Activated CD8-positive, alpha-beta memory T cell treated with anti-CD3 and anti-CD28 coated beads, Interleukin-2, amount 10 ng/mL, durations not matched to agents 7 days and 5 days (primary cell): ENCODE results near the gene SNRK. TPM values are rescaled to one million over a fixed set of nuclear protein-coding genes. Genes with fewer than 3 reads are reported as not detected.
A peak's percentile ranks its signal among the peaks of the same experiment; 100 is the strongest.

Experiments
- ATAC-seq: fragments of 150-1000 bp; cut with Tn5 transposase; one replicate; pipeline ENCODE4 v1.10.0; 2021; ENCODE audit warnings: moderate library complexity
- CTCF ChIA-PET: fragments of 350-600 bp; sonication (Branson Sonifier 250); formaldehyde crosslinking; loops from one replicate; lab custom pipeline; 2021; ENCODE audit warnings: antibody characterized with exemption; lab: Charles Lee
- DNase-seq: peaks from one replicate; pipeline ENCODE4 v3.0.0-alpha.2; 2020
- H3K27ac Mint-ChIP-seq: one replicate; pipeline ENCODE4 v1.8.0; 2021; ENCODE audit warnings: mild to moderate bottlenecking, mixed read lengths
- H3K27me3 Mint-ChIP-seq: one replicate; pipeline ENCODE4 v1.8.0; 2021; ENCODE audit warnings: mixed read lengths
- H3K36me3 Mint-ChIP-seq: one replicate; pipeline ENCODE4 v1.8.0; 2021; ENCODE audit warnings: mild to moderate bottlenecking, mixed read lengths
- H3K4me1 Mint-ChIP-seq: one replicate; pipeline ENCODE4 v1.8.0; 2021; ENCODE audit warnings: mixed read lengths
- H3K4me3 Mint-ChIP-seq: one replicate; pipeline ENCODE4 v1.8.0; 2021; ENCODE audit warnings: mild to moderate bottlenecking, moderate library complexity, mixed read lengths
- H3K9me3 Mint-ChIP-seq: one replicate; pipeline ENCODE4 v1.8.0; 2022; ENCODE audit warnings: low read depth, mixed read lengths
- total RNA-seq, 2 experiments: library from RNA; stranded (reverse); gene quantifications; one replicate each; pipeline ENCODE4 v1.2.3, GENCODE V29; 2021

The SNRK gene
- total RNA-seq, 2 experiments from 2014 or later, result 47.7 to 57.2 TPM

DNA sequence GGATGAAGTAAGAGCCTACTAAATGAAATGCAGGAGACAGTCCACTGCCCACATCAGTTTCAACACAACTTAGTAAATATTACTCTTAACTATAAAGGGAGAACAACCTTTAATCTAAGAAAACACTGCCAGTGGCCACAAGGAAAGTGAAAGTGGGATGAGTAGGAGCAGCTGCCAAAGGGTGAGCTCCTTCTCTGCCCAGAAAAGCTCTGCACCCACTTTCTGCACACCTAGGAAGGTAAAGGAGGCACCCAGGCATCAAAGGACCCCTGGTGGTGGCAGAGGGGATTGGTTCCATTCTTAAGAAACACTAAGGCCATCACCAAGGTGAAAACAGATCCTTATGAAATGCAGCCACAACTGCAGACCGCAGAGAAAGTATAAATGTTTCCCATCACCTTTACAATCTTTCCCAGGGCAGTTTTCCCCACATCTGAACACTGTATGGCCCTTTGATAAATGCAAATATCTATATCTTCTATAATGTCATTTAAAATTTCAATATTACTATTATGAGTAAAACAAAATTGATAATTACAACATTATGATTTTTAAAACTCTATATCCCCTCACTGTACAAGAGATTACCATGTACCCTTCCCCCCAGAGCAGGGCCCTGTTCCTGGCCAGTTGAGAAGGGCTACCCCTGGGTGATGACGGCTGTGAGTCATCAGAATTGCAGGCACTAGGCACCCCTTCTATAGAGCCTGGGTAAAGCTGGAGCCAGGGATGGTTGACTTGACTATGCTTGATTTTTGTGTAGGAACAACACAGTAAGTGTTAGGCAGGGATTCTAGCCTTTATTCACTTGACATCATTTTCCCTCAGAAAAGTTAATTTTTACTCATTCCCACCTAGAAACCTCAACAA, 92.0 kb downstream of the SNRK start:
- Mint-ChIP-seq H3K27ac (peak overlapping the region; percentile 18), H3K4me3 (no peak overlapping the region), H3K4me1 (peaks cover 11% of the 10 kb centered on the region), H3K27me3 (no peaks in the 10 kb centered on the region), H3K36me3 (peaks cover 2% of the 10 kb centered on the region), H3K9me3 (peaks cover 3% of the 10 kb centered on the region)
- ATAC-seq (peak; percentile 94), DNase-seq (peak; percentile 80)
- CTCF ChIA-PET, result interaction anchor here (0.6 to 7.6 kb wide), 20 partner anchors 11 to 417 kb away, joined by 3 to 62 read pairs (median 3); partner anchors contain the start of gene ANO10

DNA sequence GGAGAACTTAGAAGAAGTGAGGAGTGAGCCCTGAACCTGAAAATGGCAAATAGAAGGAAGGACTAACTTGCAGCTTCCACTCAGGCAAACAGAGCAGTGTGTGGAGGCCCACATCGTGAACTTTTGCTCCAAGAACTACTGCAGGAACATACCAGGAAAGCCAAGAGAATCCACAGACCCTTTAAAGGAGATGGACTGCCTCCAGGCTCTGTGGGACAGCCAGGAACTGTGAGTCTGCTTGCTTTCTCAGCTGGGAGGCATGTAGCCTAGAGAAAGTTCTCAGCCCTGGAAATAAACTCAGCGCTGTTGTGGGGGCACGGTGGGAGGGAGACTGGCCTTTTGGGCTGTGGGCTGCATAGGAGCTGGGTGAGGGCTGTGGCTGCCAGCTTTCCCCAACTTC, 93.0 kb downstream of the SNRK start:
- H3K4me3 Mint-ChIP-seq, result no peak overlapping the region
- peaks cover 3% of the 10 kb centered on the region for H3K36me3 Mint-ChIP-seq
- no peaks in the 10 kb centered on the region for H3K27me3 Mint-ChIP-seq
- peaks cover 3% of the 10 kb centered on the region for H3K9me3 Mint-ChIP-seq
- peaks cover 11% of the 10 kb centered on the region for H3K4me1 Mint-ChIP-seq
- DNase-seq (no peak), ATAC-seq (no peak)
- H3K27ac Mint-ChIP-seq, result no peak overlapping the region
- CTCF ChIA-PET, result interaction anchor here (1.7 to 7.6 kb wide), 4 partner anchors 10 to 218 kb away, joined by 5 to 62 read pairs (median 14); no protein-coding TSS in a partner anchor

- ATAC-seq, result no peak
- CTCF ChIA-PET, result interaction anchor here (0.6 to 2.4 kb wide), 3 partner anchors 9 to 81 kb away, joined by 3 to 15 read pairs (median 5); no protein-coding TSS in a partner anchor
- peaks cover 6% of the 10 kb centered on the region for H3K36me3 Mint-ChIP-seq
- H3K27ac Mint-ChIP-seq, result no peak overlapping the region
- H3K4me3 Mint-ChIP-seq, result no peak overlapping the region
- peaks cover 30% of the 10 kb centered on the region for H3K4me1 Mint-ChIP-seq
- no peaks in the 10 kb centered on the region for H3K27me3 Mint-ChIP-seq
- no peak for DNase-seq
- H3K9me3 Mint-ChIP-seq, result no peaks in the 10 kb centered on the region
Measured at GRCh38 chr3:43388175-43388574, 101.8 kb downstream of the SNRK start.

- no peaks in the 10 kb centered on the region for H3K9me3 Mint-ChIP-seq
- peaks cover 30% of the 10 kb centered on the region for H3K4me1 Mint-ChIP-seq
- no peaks in the 10 kb centered on the region for H3K27me3 Mint-ChIP-seq
- DNase-seq, result no peak
- peaks cover 7% of the 10 kb centered on the region for H3K36me3 Mint-ChIP-seq
- CTCF ChIA-PET, result interaction anchor here (0.6 to 2.4 kb wide), 11 partner anchors 9 to 427 kb away, joined by 3 to 15 read pairs (median 4); no protein-coding TSS in a partner anchor
- peak overlapping the region; percentile 93 for H3K27ac Mint-ChIP-seq
- no peak overlapping the region for H3K4me3 Mint-ChIP-seq
- no peak for ATAC-seq
Measured at GRCh38 chr3:43388915-43389314, 102.6 kb downstream of the SNRK start.

GRCh38 chr3:43389388-43390254, 103.3 kb downstream of the SNRK start:
- H3K27me3 Mint-ChIP-seq, result no peaks in the 10 kb centered on the region
- CTCF ChIA-PET, result interaction anchor here (1.1 to 2.4 kb wide), 10 partner anchors 10 to 428 kb away, joined by 3 to 15 read pairs (median 4); no protein-coding TSS in a partner anchor
- peaks cover 6% of the 10 kb centered on the region for H3K36me3 Mint-ChIP-seq
- peak; percentile 90 for DNase-seq
- peaks cover 30% of the 10 kb centered on the region for H3K4me1 Mint-ChIP-seq
- no peaks in the 10 kb centered on the region for H3K9me3 Mint-ChIP-seq
- peak overlapping the region; percentile 93 for H3K27ac Mint-ChIP-seq
- peak; percentile 95 for ATAC-seq
- peak overlapping the region; percentile 37 for H3K4me3 Mint-ChIP-seq

- no peaks in the 10 kb centered on the region for H3K27me3 Mint-ChIP-seq
- CTCF ChIA-PET, result interaction anchor here (1.6 to 2.1 kb wide), 2 partner anchors 228 to 428 kb away, joined by 4 to 10 read pairs; no protein-coding TSS in a partner anchor
- peak overlapping the region; percentile 93 for H3K27ac Mint-ChIP-seq
- H3K4me1 Mint-ChIP-seq, result peaks cover 30% of the 10 kb centered on the region
- peak overlapping the region; percentile 37 for H3K4me3 Mint-ChIP-seq
- no peaks in the 10 kb centered on the region for H3K9me3 Mint-ChIP-seq
- peaks cover 6% of the 10 kb centered on the region for H3K36me3 Mint-ChIP-seq
- ATAC-seq, result no peak
- DNase-seq, result no peak
Measured at GRCh38 chr3:43390255-43390588, 103.9 kb downstream of the SNRK start.

GRCh38 chr3:43391621-43392020, 105.3 kb downstream of the SNRK start:
- ATAC-seq (no peak), DNase-seq (no peak)
- H3K36me3 Mint-ChIP-seq, result peaks cover 6% of the 10 kb centered on the region
- CTCF ChIA-PET, result interaction anchor here (1.0 kb wide), 2 partner anchors 45 to 229 kb away, joined by 3 read pairs; no protein-coding TSS in a partner anchor
- no peak overlapping the region for H3K27ac Mint-ChIP-seq
- no peaks in the 10 kb centered on the region for H3K27me3 Mint-ChIP-seq
- no peak overlapping the region for H3K4me3 Mint-ChIP-seq
- H3K4me1 Mint-ChIP-seq, result peaks cover 30% of the 10 kb centered on the region
- no peaks in the 10 kb centered on the region for H3K9me3 Mint-ChIP-seq

GRCh38 chr3:43394041-43394554, 107.8 kb downstream of the SNRK start:
- peaks cover 18% of the 10 kb centered on the region for H3K4me1 Mint-ChIP-seq
- peaks cover 6% of the 10 kb centered on the region for H3K36me3 Mint-ChIP-seq
- no peak for DNase-seq
- H3K27me3 Mint-ChIP-seq, result no peaks in the 10 kb centered on the region
- no peak overlapping the region for H3K4me3 Mint-ChIP-seq
- CTCF ChIA-PET, result no interaction called here
- no peak for ATAC-seq
- H3K9me3 Mint-ChIP-seq, result no peaks in the 10 kb centered on the region
- no peak overlapping the region for H3K27ac Mint-ChIP-seq

DNA sequence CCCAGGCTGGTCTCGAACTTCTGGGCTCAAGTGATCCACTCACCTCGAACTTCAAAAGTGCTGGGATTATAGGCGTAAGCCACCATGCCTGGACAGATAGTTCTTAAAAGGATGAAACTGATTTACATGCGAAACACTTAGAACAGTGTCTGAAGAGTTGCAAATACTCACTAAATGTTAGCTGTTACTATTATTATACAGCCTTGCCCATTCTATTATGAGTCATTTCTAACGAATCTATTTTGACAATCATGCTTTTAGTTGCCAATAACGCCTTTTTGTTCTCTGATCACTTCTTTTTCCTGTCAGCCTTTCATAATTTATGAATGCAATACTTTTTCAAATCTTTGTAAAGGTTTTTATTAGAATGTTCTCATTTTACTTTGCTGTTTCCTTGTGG, 112.7 kb downstream of the SNRK start:
- H3K4me3 Mint-ChIP-seq, result no peak overlapping the region
- no peaks in the 10 kb centered on the region for H3K27me3 Mint-ChIP-seq
- no peaks in the 10 kb centered on the region for H3K36me3 Mint-ChIP-seq
- H3K9me3 Mint-ChIP-seq, result no peaks in the 10 kb centered on the region
- DNase-seq (no peak), ATAC-seq (no peak)
- H3K4me1 Mint-ChIP-seq, result no peaks in the 10 kb centered on the region
- H3K27ac Mint-ChIP-seq, result no peak overlapping the region
- CTCF ChIA-PET, result no interaction called here

DNA sequence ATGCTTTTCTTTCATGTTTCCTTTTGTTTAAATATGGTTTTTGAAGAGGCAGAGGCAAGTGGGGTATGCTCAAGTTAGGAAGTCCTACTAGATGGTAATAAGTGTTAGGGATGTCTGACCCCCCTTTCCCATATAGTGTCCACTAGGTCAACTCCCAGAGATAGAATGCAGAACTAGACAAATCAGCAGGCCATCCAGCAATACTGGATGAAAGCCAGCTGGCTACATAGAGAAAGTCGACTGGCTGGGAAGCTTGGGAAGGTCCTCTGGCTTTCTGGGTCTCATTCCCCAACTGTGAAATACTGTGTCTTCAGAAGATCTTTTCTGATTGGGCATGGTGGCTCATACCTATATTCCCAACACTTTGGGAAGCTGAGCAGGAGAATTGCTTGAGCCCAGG, 113.8 kb downstream of the SNRK start:
- DNase-seq (no peak), ATAC-seq (no peak)
- Mint-ChIP-seq H3K36me3 (no peaks in the 10 kb centered on the region), H3K4me1 (no peaks in the 10 kb centered on the region), H3K27me3 (no peaks in the 10 kb centered on the region), H3K4me3 (no peak overlapping the region), H3K9me3 (no peaks in the 10 kb centered on the region), H3K27ac (no peak overlapping the region)
- CTCF ChIA-PET, result interaction anchor here (1.6 kb wide), 1 partner anchor 11 kb away, joined by 3 read pairs; no protein-coding TSS in a partner anchor
